C4-2B (cell line): ENCODE measurements around the gene PITX3.

ENCODE experiments used
- ZFX ChIP-seq: fragments of 450-650 bp; IDR thresholded peaks from 2 replicates; pipeline ENCODE4 v1.6.1; 2017
- TF ChIP-seq, protein P1 (sequence below): fragments of 450-650 bp; conservative IDR thresholded peaks from 2 replicates; pipeline ENCODE4 v1.5.1; 2017; ENCODE audit warnings: mild to moderate bottlenecking

DNA sequence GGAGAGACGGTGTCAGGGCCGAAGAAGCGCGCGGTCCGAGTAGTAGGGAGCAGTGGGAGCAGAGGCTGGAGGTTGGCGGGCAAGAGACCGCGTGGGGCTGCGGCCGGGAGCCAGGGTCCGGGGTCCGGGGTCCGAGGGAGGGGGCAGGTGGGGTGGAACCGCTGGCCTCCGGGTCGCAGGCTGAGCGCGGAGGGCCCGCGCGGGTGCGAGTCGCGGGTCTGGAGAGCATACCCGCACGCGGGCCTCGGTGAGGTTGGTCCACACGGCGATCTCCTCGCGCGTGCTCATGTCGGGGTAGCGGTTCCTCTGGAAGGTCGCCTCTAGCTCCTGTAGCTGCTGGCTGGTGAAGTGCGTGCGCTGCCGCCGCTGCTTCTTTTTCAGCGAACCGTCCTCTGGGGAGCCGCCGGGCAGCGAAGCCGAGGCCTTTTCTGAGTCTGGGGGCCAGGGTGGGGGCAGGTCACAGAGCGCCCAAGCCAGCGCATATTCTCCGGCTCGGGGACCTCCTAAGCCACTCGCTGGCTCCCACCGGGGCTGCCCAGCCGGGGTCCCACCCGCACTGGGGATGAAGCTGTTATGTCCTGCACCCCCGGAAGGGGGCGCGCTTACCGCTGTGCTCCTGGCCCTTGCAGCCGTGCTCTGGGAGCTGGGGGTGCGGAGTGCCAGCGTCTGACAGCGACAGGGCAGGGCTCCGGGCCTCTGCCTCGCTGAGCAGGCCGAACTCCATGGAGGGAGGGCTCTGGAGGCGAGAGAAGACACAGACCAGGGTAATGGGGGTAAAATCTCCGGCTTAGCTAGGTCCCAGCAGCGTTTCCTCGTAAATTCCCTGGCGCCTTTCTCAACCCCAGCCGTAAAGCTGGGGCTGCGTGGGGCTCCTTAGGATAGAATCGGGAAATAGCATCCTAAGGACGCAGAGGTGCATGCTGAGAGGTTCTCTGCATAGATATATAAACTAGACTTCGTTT is 9.7 kb downstream of the PITX3 start:
- TF ChIP-seq, protein P1, sequence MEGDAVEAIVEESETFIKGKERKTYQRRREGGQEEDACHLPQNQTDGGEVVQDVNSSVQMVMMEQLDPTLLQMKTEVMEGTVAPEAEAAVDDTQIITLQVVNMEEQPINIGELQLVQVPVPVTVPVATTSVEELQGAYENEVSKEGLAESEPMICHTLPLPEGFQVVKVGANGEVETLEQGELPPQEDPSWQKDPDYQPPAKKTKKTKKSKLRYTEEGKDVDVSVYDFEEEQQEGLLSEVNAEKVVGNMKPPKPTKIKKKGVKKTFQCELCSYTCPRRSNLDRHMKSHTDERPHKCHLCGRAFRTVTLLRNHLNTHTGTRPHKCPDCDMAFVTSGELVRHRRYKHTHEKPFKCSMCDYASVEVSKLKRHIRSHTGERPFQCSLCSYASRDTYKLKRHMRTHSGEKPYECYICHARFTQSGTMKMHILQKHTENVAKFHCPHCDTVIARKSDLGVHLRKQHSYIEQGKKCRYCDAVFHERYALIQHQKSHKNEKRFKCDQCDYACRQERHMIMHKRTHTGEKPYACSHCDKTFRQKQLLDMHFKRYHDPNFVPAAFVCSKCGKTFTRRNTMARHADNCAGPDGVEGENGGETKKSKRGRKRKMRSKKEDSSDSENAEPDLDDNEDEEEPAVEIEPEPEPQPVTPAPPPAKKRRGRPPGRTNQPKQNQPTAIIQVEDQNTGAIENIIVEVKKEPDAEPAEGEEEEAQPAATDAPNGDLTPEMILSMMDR, result peak; percentile 71
- no peak for TF ChIP-seq ZFX
